GM12874 (cell line): ENCODE results near the gene TJP2.

Experiments used
- TF ChIP-seq, protein P1 (sequence below): IDR thresholded peaks from 2 replicates; pipeline ENCODE4 v1.5.1; 2011; ENCODE audit warnings: low read depth, mild to moderate bottlenecking, control low read depth, low read length, moderate library complexity; ENCODE audit not compliant: insufficient read depth

TJP2 gene

DNA sequence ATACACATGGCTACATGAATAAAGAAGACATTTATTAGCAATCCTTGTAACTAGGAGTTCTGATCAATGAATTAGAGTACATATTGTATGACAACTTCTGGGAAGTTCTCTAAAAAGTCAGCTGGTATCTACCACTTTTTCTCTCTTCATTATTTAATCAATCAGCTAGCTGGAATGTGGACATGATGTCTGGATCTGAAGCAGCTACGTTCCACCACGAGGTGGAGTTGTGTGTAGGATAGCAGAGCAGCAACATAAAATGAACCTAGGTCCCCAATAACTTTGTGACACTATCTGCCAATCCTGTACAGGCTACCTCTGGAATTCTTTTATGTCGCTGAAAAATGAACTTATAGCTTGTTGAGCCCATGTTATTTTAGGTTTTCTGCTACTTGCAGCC lies 118.0 kb downstream of the TJP2 start:
- TF ChIP-seq, protein P1, sequence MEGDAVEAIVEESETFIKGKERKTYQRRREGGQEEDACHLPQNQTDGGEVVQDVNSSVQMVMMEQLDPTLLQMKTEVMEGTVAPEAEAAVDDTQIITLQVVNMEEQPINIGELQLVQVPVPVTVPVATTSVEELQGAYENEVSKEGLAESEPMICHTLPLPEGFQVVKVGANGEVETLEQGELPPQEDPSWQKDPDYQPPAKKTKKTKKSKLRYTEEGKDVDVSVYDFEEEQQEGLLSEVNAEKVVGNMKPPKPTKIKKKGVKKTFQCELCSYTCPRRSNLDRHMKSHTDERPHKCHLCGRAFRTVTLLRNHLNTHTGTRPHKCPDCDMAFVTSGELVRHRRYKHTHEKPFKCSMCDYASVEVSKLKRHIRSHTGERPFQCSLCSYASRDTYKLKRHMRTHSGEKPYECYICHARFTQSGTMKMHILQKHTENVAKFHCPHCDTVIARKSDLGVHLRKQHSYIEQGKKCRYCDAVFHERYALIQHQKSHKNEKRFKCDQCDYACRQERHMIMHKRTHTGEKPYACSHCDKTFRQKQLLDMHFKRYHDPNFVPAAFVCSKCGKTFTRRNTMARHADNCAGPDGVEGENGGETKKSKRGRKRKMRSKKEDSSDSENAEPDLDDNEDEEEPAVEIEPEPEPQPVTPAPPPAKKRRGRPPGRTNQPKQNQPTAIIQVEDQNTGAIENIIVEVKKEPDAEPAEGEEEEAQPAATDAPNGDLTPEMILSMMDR, result no peak

DNA sequence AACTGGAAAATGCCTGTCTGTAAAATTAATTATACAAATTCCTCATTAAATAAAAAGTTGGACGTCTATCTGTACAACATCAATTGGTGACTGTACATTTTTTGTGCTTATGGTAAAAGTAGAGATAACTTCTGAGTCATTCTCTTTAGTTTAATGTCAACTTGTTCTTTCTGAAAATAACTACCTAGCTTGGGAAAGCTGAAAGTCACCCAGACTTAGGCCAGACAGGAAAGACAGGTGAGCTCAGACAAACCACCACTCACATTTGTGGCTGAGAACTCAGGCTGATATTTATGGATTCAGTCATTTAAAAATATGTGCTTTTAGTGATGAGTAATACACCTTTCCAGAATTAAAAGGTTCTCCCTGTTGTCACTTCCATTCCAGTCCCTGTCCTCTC lies 119.1 kb downstream of the TJP2 start:
- TF ChIP-seq, protein P1, result no peak

DNA sequence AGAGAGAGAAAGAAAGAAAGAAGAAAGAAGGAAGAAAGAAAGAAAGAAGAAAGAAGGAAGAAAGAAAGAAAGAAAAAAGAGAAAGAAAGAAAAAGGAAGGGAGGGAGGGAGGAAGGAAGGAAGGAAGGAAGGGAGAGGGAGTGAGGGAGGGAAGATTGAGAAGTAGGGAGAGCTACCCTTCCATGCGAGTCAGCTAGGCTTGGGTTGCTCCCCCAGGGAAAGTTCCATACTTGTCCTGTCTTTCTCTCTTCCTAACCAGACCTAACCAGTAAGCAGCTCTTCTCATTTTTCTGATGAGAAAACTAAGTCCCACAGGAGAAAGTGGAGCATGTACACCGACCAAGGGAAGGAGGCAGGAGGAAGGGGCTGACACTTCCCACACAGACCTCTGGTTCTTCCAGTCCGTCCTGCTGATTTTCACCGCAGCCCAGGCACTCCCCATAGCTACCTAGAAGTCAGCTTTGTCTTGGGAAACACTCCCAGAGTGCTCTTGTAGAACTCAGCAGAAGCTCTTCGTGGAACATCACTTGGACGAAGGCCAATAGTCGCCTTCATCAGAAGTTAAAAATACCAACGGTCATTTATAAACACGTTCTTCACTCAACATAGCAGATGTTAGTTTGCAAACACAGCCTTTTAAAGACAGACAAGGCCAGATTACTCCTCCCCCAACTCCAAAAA lies 121.9 kb downstream of the TJP2 start:
- TF ChIP-seq, protein P1, result no peak

DNA sequence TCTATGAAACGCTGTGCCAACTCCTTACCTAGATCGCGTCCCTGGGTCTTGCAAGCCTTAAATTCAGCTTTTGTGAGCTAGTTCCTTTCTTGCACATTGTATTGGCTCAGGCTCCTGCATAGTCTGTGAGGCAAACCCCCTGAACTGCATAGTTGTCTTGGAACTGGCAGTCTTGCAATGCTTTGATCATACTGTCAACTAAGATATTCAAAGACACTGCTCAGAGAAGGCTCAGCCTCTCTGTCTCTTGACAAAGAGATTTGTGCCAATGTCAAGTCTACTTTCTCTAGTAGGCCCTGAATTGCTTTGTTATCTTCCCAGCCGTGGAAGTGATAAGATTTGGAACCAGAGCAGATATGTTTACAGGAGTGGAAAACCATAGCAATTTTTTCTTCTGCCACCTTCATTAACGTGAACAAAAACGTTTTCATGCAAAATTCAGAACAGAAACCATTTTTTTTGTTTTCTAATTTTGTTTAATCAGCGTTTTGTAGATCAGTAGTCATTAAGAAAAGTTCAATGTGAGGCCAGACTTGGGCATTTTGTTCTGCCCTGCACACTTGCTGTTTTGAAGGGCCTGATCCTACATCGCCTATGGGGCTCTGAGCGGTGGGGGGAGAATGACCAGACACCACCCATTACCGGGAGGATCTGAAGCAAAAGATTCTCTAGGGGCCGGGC lies 123.4 kb downstream of the TJP2 start:
- TF ChIP-seq, protein P1, result no peak

DNA sequence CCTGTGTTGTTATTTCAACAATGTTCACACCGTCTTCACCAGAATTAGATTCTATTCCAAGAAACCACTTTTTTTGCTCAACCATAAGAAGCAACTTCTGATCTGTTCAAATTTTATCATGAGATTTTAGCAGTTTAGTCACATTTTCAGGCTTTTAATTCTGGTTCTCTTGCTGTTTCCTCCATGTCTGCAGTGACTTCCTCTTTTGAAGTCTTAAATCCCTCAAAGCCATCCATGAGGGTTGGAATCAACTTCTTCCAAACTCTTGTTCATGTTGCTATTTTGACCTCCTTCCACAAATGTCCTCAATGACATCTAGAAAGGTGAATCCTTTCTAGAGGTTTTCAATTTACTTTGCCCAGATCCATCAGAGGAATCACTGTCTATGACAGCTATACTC lies 125.2 kb downstream of the TJP2 start:
- TF ChIP-seq, protein P1, result no peak

DNA sequence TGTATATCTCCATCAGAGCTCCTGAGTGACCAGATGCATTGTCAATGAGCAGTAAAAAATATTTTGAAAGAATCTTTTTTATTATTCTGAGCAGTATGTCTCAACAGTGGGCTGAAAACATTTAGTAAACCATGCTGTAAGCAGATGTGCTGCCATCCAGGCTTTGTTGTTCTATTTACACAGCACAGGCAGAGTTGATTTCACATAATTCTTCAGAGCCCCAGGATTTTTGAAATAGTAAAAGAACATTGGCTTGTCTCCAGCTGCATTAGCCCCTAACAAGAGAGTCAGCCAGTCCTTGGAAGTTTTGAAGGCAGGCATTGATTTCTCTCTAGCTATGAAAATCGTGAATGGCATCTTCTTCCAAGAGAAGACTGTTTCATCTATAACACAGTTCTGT lies 125.7 kb downstream of the TJP2 start:
- TF ChIP-seq, protein P1, result no peak

DNA sequence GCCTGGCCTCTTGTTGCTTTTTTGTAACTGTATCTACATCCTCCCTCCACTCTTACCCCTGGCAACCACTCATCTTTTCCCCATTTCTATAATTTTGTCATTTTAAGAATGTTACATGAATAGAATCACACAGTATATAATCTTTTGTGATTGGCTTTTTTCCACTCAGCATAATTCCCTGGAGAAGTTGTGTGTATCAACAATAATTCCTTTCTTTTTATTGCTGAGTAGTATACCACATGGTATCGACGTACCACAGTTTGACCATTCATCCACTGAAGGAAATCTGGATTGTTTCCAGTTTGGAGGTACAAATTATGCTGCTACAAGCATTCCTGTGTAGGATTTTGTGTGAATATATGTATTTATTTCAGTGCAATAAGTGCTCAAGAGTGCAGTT lies 129.3 kb downstream of the TJP2 start:
- TF ChIP-seq, protein P1, result no peak
